ENCODE data around the gene ATOX1. TPM values are rescaled to one million over a fixed set of nuclear protein-coding genes. Genes with fewer than 3 reads are reported as not detected.

The ATOX1 gene
- total and polyA plus RNA-seq, 2 of the 4 experiments (the other 2 are of a cell fraction), result 56.3 to 360 TPM

- Histone ChIP-seq H3K9ac (ENCODE audit: low read depth, low read length) (no peak overlapping the region), H3K9me1 (ENCODE audit: insufficient read depth, low read length) (peaks cover 13% of the 10 kb centered on the region; the same call in 1 of the 2 replicates), H3K4me2 (ENCODE audit: low read depth, low read length) (no peak overlapping the region), H3K36me3 (ENCODE audit: control insufficient read depth, insufficient read depth, low read length) (0 out of 2 replicates have a peak, but pooled peaks cover 2% of the 10 kb centered on the region), H2BK20ac (ENCODE audit: low read depth, low read length) (peak overlapping the region; percentile 79), H2AK9ac (replicated peaks; ENCODE audit: low read depth, low read length, poor library complexity) (no peak overlapping the region), H3K14ac (replicated peaks; ENCODE audit: low read depth, low read length) (peak overlapping the region; percentile 73), H3K4ac (ENCODE audit: low read depth, low read length) (peak overlapping the region; percentile 71), H3K27ac (ENCODE audit: insufficient read depth, low read length) (peak overlapping the region; percentile 36; the same call in 1 of the 2 replicates), H2AK5ac (ENCODE audit: low read depth, low read length) (peak overlapping the region; percentile 79), H2AFZ (replicated peaks; ENCODE audit: low read length, poor library complexity) (no peak overlapping the region), H3K9me3 (ENCODE audit: control insufficient read depth, insufficient read depth, low read length) (no peaks in the 10 kb centered on the region), H2BK5ac (ENCODE audit: low read depth, low read length, poor library complexity, severe bottlenecking) (peak overlapping the region; percentile 98), H3K4me1 (ENCODE audit: control insufficient read depth, insufficient read depth, low read length) (peaks cover 18% of the 10 kb centered on the region), H3K18ac (ENCODE audit: low read depth, low read length) (peak overlapping the region; percentile 47; the same call in 1 of the 2 replicates), H4K20me1 (ENCODE audit: insufficient read depth, low read length) (0 out of 2 replicates have a peak, but pooled peaks cover 4% of the 10 kb centered on the region), H4K8ac (ENCODE audit: low read depth in 2 of 2, low read length in 2 of 2) (peak overlapping the region in 1 of 2 experiments; percentile 75; a peak in 3 of 4 replicates), H4K91ac (ENCODE audit: insufficient read depth, low read depth, low read length) (peak overlapping the region; percentile 65; the same call in 1 of the 2 replicates), H3K79me1 (ENCODE audit: low read depth in 1 of 2, low read length in 2 of 2) (peaks cover 11 to 36% of the 10 kb centered on the region in 2 experiments; a peak in 3 of 4 replicates), H3K23ac (ENCODE audit: low read depth, low read length) (peak overlapping the region; percentile 62; the same call in 1 of the 2 replicates), H2BK120ac (ENCODE audit: low read depth, low read length) (peak overlapping the region; percentile 70), H4K5ac (ENCODE audit: low read depth, low read length) (no peak overlapping the region), H3K27me3 (ENCODE audit: control insufficient read depth, insufficient read depth, low read length) (no peaks in the 10 kb centered on the region), H3K56ac (ENCODE audit: extremely low read depth, insufficient read depth, low read length) (no peak overlapping the region; the same call in 1 of the 2 replicates), H3K4me3 (ENCODE audit: insufficient read depth, low read depth, low read length) (no peak overlapping the region), H2BK15ac (ENCODE audit: low read depth, low read length) (peak overlapping the region; percentile 72; the same call in 1 of the 3 replicates)
- ATAC-seq (ENCODE audit: low read depth) (no peak), DNase-seq (no peak)
- in situ Hi-C loops (cut with MboI; ENCODE audit: low sequenced_read_pairs) (loop anchor here (5.0 kb wide), 1 partner anchor 36 kb away; no protein-coding TSS in a partner anchor), dilution Hi-C loops (cut with HindIII; ENCODE audit: low sequenced_read_pairs, unreplicated experiment) (no loop called here), intact Hi-C loops (cut with micrococcal nuclease) (no loop called here)
- no TSS peak for BruUV-seq (replicated peaks)
- no CpG with 5 or more reads among the region's 9 CpGs for WGBS, 2 experiments (ENCODE audit: extremely low coverage in 2 of 2, insufficient read length in 1 of 2)
- POLR2A ChIA-PET (ENCODE audit: unreplicated experiment), result interaction anchor here (0.8 to 3.2 kb wide), 5 partner anchors 39 to 77 kb away, joined by 3 to 26 read pairs (median 4); no protein-coding TSS in a partner anchor
- CTCF ChIA-PET, result interaction anchor here (1.0 to 4.9 kb wide), 2 partner anchors 51 to 80 kb away, joined by 4 to 55 read pairs; partner anchors contain the start of gene SPARC
- TF ChIP-seq MXI1 (IDR thresholded peaks at IDR 0.05; ENCODE audit: borderline replicate concordance, low read depth, low read length), result no peak
- no peak for TF ChIP-seq ELK1 (IDR thresholded peaks at IDR 0.05; ENCODE audit: borderline replicate concordance, low read depth, low read length)
- TF ChIP-seq SMC3 (IDR thresholded peaks at IDR 0.05; ENCODE audit: low read depth, low read length), result no peak
- no peak for TF ChIP-seq RCOR1 (IDR thresholded peaks at IDR 0.05; ENCODE audit: insufficient replicate concordance, low read length)
- TF ChIP-seq MAFK (IDR thresholded peaks at IDR 0.05; ENCODE audit: low read depth, low read length), result no peak
- no peak for TF ChIP-seq MAZ (IDR thresholded peaks at IDR 0.05; ENCODE audit: borderline replicate concordance, low read depth, low read length)
Measured at GRCh38 chr5:151738125-151738848, 20.1 kb downstream of the ATOX1 start.

Measured in IMR-90 (cell line).